ENCODE results near the gene BOLA2B.
A peak's percentile ranks its signal among the peaks of the same experiment; 100 is the strongest.
"Not testable (repeated sequence)": the region's sequence is repeated elsewhere in the genome, so short reads cannot be mapped to it uniquely, and the experiment has no call there.

The BOLA2B gene

GRCh38 chr16:30194172-30194925 lies 883 bp upstream of the BOLA2B start:
- not testable (repeated sequence) for H3K4me1 ChIP-seq (ENCODE audit: control insufficient read depth, insufficient read depth, low read length); H3K9me3 ChIP-seq (ENCODE audit: control insufficient read depth in 2 of 2, low read length in 2 of 2); H3K27me3 ChIP-seq (ENCODE audit: control insufficient read depth in 1 of 2, insufficient read depth in 2 of 2, low read length in 2 of 2); H3K9ac ChIP-seq (ENCODE audit: low read length in 2 of 2); H3K36me3 ChIP-seq (ENCODE audit: control insufficient read depth in 2 of 2, insufficient read depth in 2 of 2, low read length in 2 of 2); H3K27ac ChIP-seq (ENCODE audit: low read length)
- H3K4me3 ChIP-seq (ENCODE audit: low read length in 2 of 2) = peak overlapping the region in 1 of 2 donors; percentile 49

GRCh38 chr16:30193098-30193497 lies 368 bp downstream of the BOLA2B start:
- H3K9ac ChIP-seq (ENCODE audit: low read length in 2 of 2); H3K36me3 ChIP-seq (ENCODE audit: control insufficient read depth in 2 of 2, insufficient read depth in 2 of 2, low read length in 2 of 2); H3K27me3 ChIP-seq (ENCODE audit: control insufficient read depth in 1 of 2, insufficient read depth in 2 of 2, low read length in 2 of 2); H3K4me3 ChIP-seq (ENCODE audit: low read length in 2 of 2); H3K27ac ChIP-seq (ENCODE audit: low read length); H3K9me3 ChIP-seq (ENCODE audit: control insufficient read depth in 2 of 2, low read length in 2 of 2); H3K4me1 ChIP-seq (ENCODE audit: control insufficient read depth, insufficient read depth, low read length): not testable (repeated sequence)

- H3K9me3 ChIP-seq (ENCODE audit: control insufficient read depth in 2 of 2, low read length in 2 of 2); H3K36me3 ChIP-seq (ENCODE audit: control insufficient read depth in 2 of 2, insufficient read depth in 2 of 2, low read length in 2 of 2); H3K27ac ChIP-seq (ENCODE audit: low read length); H3K9ac ChIP-seq (ENCODE audit: low read length in 2 of 2); H3K27me3 ChIP-seq (ENCODE audit: control insufficient read depth in 1 of 2, insufficient read depth in 2 of 2, low read length in 2 of 2); H3K4me1 ChIP-seq (ENCODE audit: control insufficient read depth, insufficient read depth, low read length); H3K4me3 ChIP-seq (ENCODE audit: low read length in 2 of 2): not testable (repeated sequence)
Measured at GRCh38 chr16:30191158-30191557, 2.3 kb downstream of the BOLA2B start.

- H3K27ac ChIP-seq (ENCODE audit: low read length) = no peak overlapping the region
Measured at GRCh38 chr16:30187971-30188561, 5.4 kb downstream of the BOLA2B start.

GRCh38 chr16:30187556-30187865 lies 6.0 kb downstream of the BOLA2B start:
- Histone ChIP-seq H3K9me3 (ENCODE audit: control insufficient read depth in 2 of 2, low read length in 2 of 2) (no peaks in the 10 kb centered on the region), H3K27me3 (ENCODE audit: control insufficient read depth in 1 of 2, insufficient read depth in 2 of 2, low read length in 2 of 2) (peaks cover 0 to 2% of the 10 kb centered on the region in 2 donors), H3K27ac (ENCODE audit: low read length) (no peak overlapping the region), H3K9ac (ENCODE audit: low read length in 2 of 2) (no peak overlapping the region), H3K4me1 (ENCODE audit: control insufficient read depth, insufficient read depth, low read length) (peaks cover 9% of the 10 kb centered on the region), H3K36me3 (ENCODE audit: control insufficient read depth in 2 of 2, insufficient read depth in 2 of 2, low read length in 2 of 2) (no peaks in the 10 kb centered on the region), H3K4me3 (ENCODE audit: low read length in 2 of 2) (no peak overlapping the region)

More at GRCh38 chr16:30187971-30188561, 5.4 kb downstream of the BOLA2B start:
- no peaks in the 10 kb centered on the region for H3K36me3 ChIP-seq (ENCODE audit: control insufficient read depth in 2 of 2, insufficient read depth in 2 of 2, low read length in 2 of 2)
- no peak overlapping the region for H3K9ac ChIP-seq (ENCODE audit: low read length in 2 of 2)
- peaks cover 0 to 2% of the 10 kb centered on the region in 2 donors for H3K27me3 ChIP-seq (ENCODE audit: control insufficient read depth in 1 of 2, insufficient read depth in 2 of 2, low read length in 2 of 2)
- no peak overlapping the region for H3K4me3 ChIP-seq (ENCODE audit: low read length in 2 of 2)
- H3K4me1 ChIP-seq (ENCODE audit: control insufficient read depth, insufficient read depth, low read length) = peaks cover 5% of the 10 kb centered on the region
- H3K9me3 ChIP-seq (ENCODE audit: control insufficient read depth in 2 of 2, low read length in 2 of 2) = no peaks in the 10 kb centered on the region

- Histone ChIP-seq H3K36me3 (ENCODE audit: control insufficient read depth in 2 of 2, insufficient read depth in 2 of 2, low read length in 2 of 2) (no peaks in the 10 kb centered on the region), H3K4me3 (ENCODE audit: low read length in 2 of 2) (no peak overlapping the region), H3K4me1 (ENCODE audit: control insufficient read depth, insufficient read depth, low read length) (peaks cover 9% of the 10 kb centered on the region), H3K27me3 (ENCODE audit: control insufficient read depth in 1 of 2, insufficient read depth in 2 of 2, low read length in 2 of 2) (peaks cover 0 to 2% of the 10 kb centered on the region in 2 donors), H3K9ac (ENCODE audit: low read length in 2 of 2) (no peak overlapping the region), H3K27ac (ENCODE audit: low read length) (no peak overlapping the region), H3K9me3 (ENCODE audit: control insufficient read depth in 2 of 2, low read length in 2 of 2) (no peaks in the 10 kb centered on the region)
Measured at GRCh38 chr16:30186782-30187555, 6.5 kb downstream of the BOLA2B start.

- no peaks in the 10 kb centered on the region for H3K36me3 ChIP-seq (ENCODE audit: control insufficient read depth in 2 of 2, insufficient read depth in 2 of 2, low read length in 2 of 2)
- H3K9ac ChIP-seq (ENCODE audit: low read length in 2 of 2) = no peak overlapping the region
- H3K4me1 ChIP-seq (ENCODE audit: control insufficient read depth, insufficient read depth, low read length) = peaks cover 9% of the 10 kb centered on the region
- peaks cover 0 to 2% of the 10 kb centered on the region in 2 donors for H3K27me3 ChIP-seq (ENCODE audit: control insufficient read depth in 1 of 2, insufficient read depth in 2 of 2, low read length in 2 of 2)
- no peak overlapping the region for H3K27ac ChIP-seq (ENCODE audit: low read length)
- H3K9me3 ChIP-seq (ENCODE audit: control insufficient read depth in 2 of 2, low read length in 2 of 2) = no peaks in the 10 kb centered on the region
- H3K4me3 ChIP-seq (ENCODE audit: low read length in 2 of 2) = no peak overlapping the region
Measured at GRCh38 chr16:30186444-30186781, 7.1 kb downstream of the BOLA2B start.

GRCh38 chr16:30185683-30186421 lies 7.6 kb downstream of the BOLA2B start:
- no peak overlapping the region for H3K27ac ChIP-seq (ENCODE audit: low read length)
- H3K9me3 ChIP-seq (ENCODE audit: control insufficient read depth in 2 of 2, low read length in 2 of 2) = no peaks in the 10 kb centered on the region
- peaks cover 9% of the 10 kb centered on the region for H3K4me1 ChIP-seq (ENCODE audit: control insufficient read depth, insufficient read depth, low read length)
- H3K27me3 ChIP-seq (ENCODE audit: control insufficient read depth in 1 of 2, insufficient read depth in 2 of 2, low read length in 2 of 2) = peaks cover 0 to 2% of the 10 kb centered on the region in 2 donors
- no peak overlapping the region for H3K9ac ChIP-seq (ENCODE audit: low read length in 2 of 2)
- H3K4me3 ChIP-seq (ENCODE audit: low read length in 2 of 2) = no peak overlapping the region
- no peaks in the 10 kb centered on the region for H3K36me3 ChIP-seq (ENCODE audit: control insufficient read depth in 2 of 2, insufficient read depth in 2 of 2, low read length in 2 of 2)

- H3K27ac ChIP-seq (ENCODE audit: low read length) = no peak overlapping the region
Measured at GRCh38 chr16:30184891-30185682, 8.4 kb downstream of the BOLA2B start.

More at GRCh38 chr16:30184891-30185682, 8.4 kb downstream of the BOLA2B start:
- Histone ChIP-seq H3K9me3 (ENCODE audit: control insufficient read depth in 2 of 2, low read length in 2 of 2) (no peaks in the 10 kb centered on the region), H3K36me3 (ENCODE audit: control insufficient read depth in 2 of 2, insufficient read depth in 2 of 2, low read length in 2 of 2) (no peaks in the 10 kb centered on the region), H3K4me3 (ENCODE audit: low read length in 2 of 2) (peak overlapping the region in 1 of 2 donors; percentile 44), H3K27me3 (ENCODE audit: control insufficient read depth in 1 of 2, insufficient read depth in 2 of 2, low read length in 2 of 2) (peaks cover 0 to 2% of the 10 kb centered on the region in 2 donors), H3K4me1 (ENCODE audit: control insufficient read depth, insufficient read depth, low read length) (peaks cover 9% of the 10 kb centered on the region), H3K9ac (ENCODE audit: low read length in 2 of 2) (no peak overlapping the region)

Data from stomach smooth muscle (tissue), 2 donors.